ENCODE results near the gene DAAM2.

Gene DAAM2

GRCh38 chr6:39786649-39787048 is 5.5 kb upstream of the DAAM2 start:
- no peak for DNase-seq (ENCODE audit: insufficient read length, low spot score)
- FAIRE-seq = no peak

GRCh38 chr6:39787322-39787721 is 4.9 kb upstream of the DAAM2 start:
- DNase-seq (ENCODE audit: insufficient read length, low spot score) (no peak), FAIRE-seq (no peak)

DNA sequence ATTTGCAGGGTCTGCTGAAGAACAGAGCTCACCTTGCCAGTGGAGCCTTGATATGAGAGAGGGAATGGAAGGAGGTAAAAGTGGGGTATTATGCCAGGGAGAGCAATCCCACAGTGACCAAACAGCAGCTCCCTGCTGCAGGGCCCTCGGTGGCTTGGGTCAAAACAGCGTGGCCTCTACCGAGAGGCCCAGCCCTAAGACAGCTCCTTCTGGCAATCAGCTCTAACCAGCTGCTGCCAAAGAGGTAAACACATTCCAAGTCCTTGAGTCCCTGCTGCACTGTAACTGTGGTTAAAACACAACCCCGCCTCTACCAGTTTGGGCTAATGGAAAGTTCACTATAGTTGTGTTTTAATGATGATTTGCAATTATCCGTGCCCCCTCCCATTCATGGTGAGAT is 1.4 kb upstream of the DAAM2 start:
- no peak for DNase-seq (ENCODE audit: insufficient read length, low spot score)
- no peak for FAIRE-seq

- DNase-seq (ENCODE audit: insufficient read length, low spot score) (no peak), FAIRE-seq (no peak)
Measured at GRCh38 chr6:39791311-39791710, 865 bp upstream of the DAAM2 start.

GRCh38 chr6:39792540-39793450 is 619 bp downstream of the DAAM2 start:
- FAIRE-seq (no peak), DNase-seq (ENCODE audit: insufficient read length, low spot score) (no peak)

GRCh38 chr6:39793516-39793915 is 1.3 kb downstream of the DAAM2 start:
- no peak for DNase-seq (ENCODE audit: insufficient read length, low spot score)
- no peak for FAIRE-seq

GRCh38 chr6:39794231-39794630 is 2.1 kb downstream of the DAAM2 start:
- no peak for DNase-seq (ENCODE audit: insufficient read length, low spot score)
- FAIRE-seq = no peak

- FAIRE-seq (no peak), DNase-seq (ENCODE audit: insufficient read length, low spot score) (no peak)
Measured at GRCh38 chr6:39797751-39798150, 5.6 kb downstream of the DAAM2 start.

GRCh38 chr6:39800034-39801032 is 8.2 kb downstream of the DAAM2 start:
- no peak for DNase-seq (ENCODE audit: insufficient read length, low spot score)
- no peak for FAIRE-seq

GRCh38 chr6:39801456-39802251 is 9.5 kb downstream of the DAAM2 start:
- DNase-seq (ENCODE audit: insufficient read length, low spot score) = no peak
- no peak for FAIRE-seq

DNA sequence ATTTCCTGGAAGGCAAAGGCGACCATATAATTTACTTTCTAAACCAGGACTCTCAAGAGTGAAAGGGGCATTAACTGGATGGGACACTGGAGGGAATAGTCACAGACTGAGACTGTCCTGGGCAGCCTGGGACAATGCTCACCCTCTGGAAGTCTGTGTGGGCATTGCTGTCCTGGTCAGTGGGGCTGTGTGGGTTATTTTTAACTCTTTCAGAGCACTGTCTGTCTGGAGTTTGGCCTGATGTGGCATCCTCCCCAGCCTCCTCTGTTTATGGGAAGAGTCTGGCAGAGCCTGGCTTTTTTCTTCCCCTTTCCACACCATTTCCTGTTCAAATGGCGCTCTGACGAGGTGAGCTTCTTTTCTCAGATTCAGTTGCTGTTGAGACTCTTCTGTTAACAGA is 11.7 kb downstream of the DAAM2 start:
- FAIRE-seq (no peak), DNase-seq (ENCODE audit: insufficient read length, low spot score) (no peak)

- DNase-seq (ENCODE audit: insufficient read length, low spot score) (no peak), FAIRE-seq (no peak)
Measured at GRCh38 chr6:39804466-39805065, 12.4 kb downstream of the DAAM2 start.

- DNase-seq (ENCODE audit: insufficient read length, low spot score) (no peak), FAIRE-seq (no peak)
Measured at GRCh38 chr6:39806278-39806677, 14.1 kb downstream of the DAAM2 start.

DNA sequence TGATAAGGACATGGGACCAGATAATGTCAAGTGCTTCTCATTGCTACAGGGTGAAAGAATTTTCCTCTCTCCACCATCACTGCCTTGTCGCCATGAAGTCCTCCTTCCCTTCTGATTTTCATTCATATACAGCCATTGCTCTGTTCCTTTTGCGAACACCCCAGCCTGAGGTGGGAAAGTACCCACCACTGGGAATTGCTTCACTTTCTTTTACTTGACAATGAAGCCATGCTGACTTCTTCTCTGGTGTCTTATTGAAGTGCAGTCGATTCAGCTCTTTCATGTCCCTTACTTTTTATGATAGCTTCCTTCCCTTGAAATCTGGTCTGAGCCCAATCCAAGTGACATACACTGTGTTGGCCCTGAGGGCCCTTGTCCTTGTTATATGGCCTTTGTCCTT is 16.2 kb downstream of the DAAM2 start:
- no peak for FAIRE-seq

GRCh38 chr6:39808964-39809363 is 16.8 kb downstream of the DAAM2 start:
- DNase-seq (ENCODE audit: insufficient read length, low spot score) (no peak), FAIRE-seq (no peak)

More for the DNA sequence above, 16.2 kb downstream of the DAAM2 start:
- DNase-seq (ENCODE audit: insufficient read length, low spot score) = no peak

GRCh38 chr6:39811835-39812345 is 19.7 kb downstream of the DAAM2 start:
- no peak for FAIRE-seq

GRCh38 chr6:39812496-39812852 is 20.3 kb downstream of the DAAM2 start:
- DNase-seq (ENCODE audit: insufficient read length, low spot score) (no peak), FAIRE-seq (peak; percentile 49)

More at GRCh38 chr6:39811835-39812345, 19.7 kb downstream of the DAAM2 start:
- no peak for DNase-seq (ENCODE audit: insufficient read length, low spot score)

- FAIRE-seq = no peak
- no peak for DNase-seq (ENCODE audit: insufficient read length, low spot score)
Measured at GRCh38 chr6:39812853-39813533, 20.8 kb downstream of the DAAM2 start.

DNA sequence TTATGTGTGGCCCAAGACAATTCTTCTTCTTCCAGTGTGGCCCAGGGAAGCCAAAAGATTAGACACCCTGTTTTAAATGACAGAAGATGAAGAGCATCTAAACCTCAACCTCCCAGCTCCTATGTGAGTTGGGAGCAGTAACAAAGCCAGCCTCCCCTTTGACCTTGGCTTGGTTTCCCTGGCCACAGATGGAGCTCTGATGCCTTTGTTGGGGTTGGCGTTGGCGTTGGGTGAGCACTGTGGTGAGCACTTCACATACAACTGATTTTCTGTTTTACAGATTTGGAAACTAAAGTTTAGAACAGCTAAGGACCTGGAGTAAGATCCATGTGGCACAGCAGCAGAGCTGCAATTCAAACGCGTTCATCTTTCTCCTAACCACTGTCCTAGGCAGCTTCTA is 22.1 kb downstream of the DAAM2 start:
- DNase-seq (ENCODE audit: insufficient read length, low spot score) (no peak), FAIRE-seq (no peak)
